ENCODE data around the gene FMN1.

The FMN1 gene

GRCh38 chr15:33096134-33096533 lies 98.4 kb downstream of the FMN1 start:
- Histone ChIP-seq H3K4me1 (no peaks in the 10 kb centered on the region), H3K9me3 (no peaks in the 10 kb centered on the region), H3K27ac (no peak overlapping the region), H3K27me3 (no peaks in the 10 kb centered on the region), H3K4me3 (no peak overlapping the region), H3K36me3 (no peaks in the 10 kb centered on the region)
- intact Hi-C loops (cut with DNase I; ENCODE audit: low total_unique reads), result no loop called here
- no peak for DNase-seq
- TF ChIP-seq CTCF (IDR thresholded peaks at IDR 0.05), result no peak

GRCh38 chr15:33095641-33096040 lies 98.9 kb downstream of the FMN1 start:
- no peaks in the 10 kb centered on the region for H3K27me3 ChIP-seq
- intact Hi-C loops (cut with DNase I; ENCODE audit: low total_unique reads), result no loop called here
- H3K4me1 ChIP-seq, result no peaks in the 10 kb centered on the region
- H3K4me3 ChIP-seq, result no peak overlapping the region
- H3K9me3 ChIP-seq, result no peaks in the 10 kb centered on the region
- H3K36me3 ChIP-seq, result no peaks in the 10 kb centered on the region
- no peak for TF ChIP-seq CTCF (IDR thresholded peaks at IDR 0.05)
- no peak overlapping the region for H3K27ac ChIP-seq
- no peak for DNase-seq

- TF ChIP-seq CTCF (IDR thresholded peaks at IDR 0.05), result no peak
- H3K27ac ChIP-seq, result no peak overlapping the region
- no peaks in the 10 kb centered on the region for H3K36me3 ChIP-seq
- DNase-seq, result no peak
- H3K4me1 ChIP-seq, result no peaks in the 10 kb centered on the region
- H3K9me3 ChIP-seq, result no peaks in the 10 kb centered on the region
- no peak overlapping the region for H3K4me3 ChIP-seq
- H3K27me3 ChIP-seq, result no peaks in the 10 kb centered on the region
- intact Hi-C loops (cut with DNase I; ENCODE audit: low total_unique reads), result no loop called here
These were observed 100.2 kb downstream of the FMN1 start for GRCh38 chr15:33094336-33094735.

- Histone ChIP-seq H3K4me1 (no peaks in the 10 kb centered on the region), H3K27ac (no peak overlapping the region), H3K9me3 (no peaks in the 10 kb centered on the region), H3K27me3 (no peaks in the 10 kb centered on the region), H3K36me3 (no peaks in the 10 kb centered on the region), H3K4me3 (no peak overlapping the region)
- intact Hi-C loops (cut with DNase I; ENCODE audit: low total_unique reads), result no loop called here
- TF ChIP-seq CTCF (IDR thresholded peaks at IDR 0.05), result no peak
- DNase-seq, result no peak
These were observed 101.3 kb downstream of the FMN1 start for GRCh38 chr15:33093222-33093621.

GRCh38 chr15:33091983-33092693 lies 102.4 kb downstream of the FMN1 start:
- DNase-seq, result no peak
- intact Hi-C loops (cut with DNase I; ENCODE audit: low total_unique reads), result no loop called here
- no peak overlapping the region for H3K4me3 ChIP-seq
- no peaks in the 10 kb centered on the region for H3K4me1 ChIP-seq
- no peaks in the 10 kb centered on the region for H3K9me3 ChIP-seq
- no peak overlapping the region for H3K27ac ChIP-seq
- H3K27me3 ChIP-seq, result no peaks in the 10 kb centered on the region
- H3K36me3 ChIP-seq, result no peaks in the 10 kb centered on the region
- no peak for TF ChIP-seq CTCF (IDR thresholded peaks at IDR 0.05)
